K562 (cell line): ENCODE results near the gene RNF150. TPM values are rescaled to one million over a fixed set of nuclear protein-coding genes. Genes with fewer than 3 reads are reported as not detected.

Experiments used
- ATAC-seq: fragments of 200-7000 bp; cut with Tn5 transposase; 3 replicates; pipeline ENCODE4 v1.9.1; 2020; ENCODE audit warnings: moderate library complexity
- BruUV-seq: library from RNA; stranded (reverse); fragments of 400-500 nt; replicated peaks from 2 replicates; lab custom pipeline; 2021; lab: Mats Ljungman, UMichigan
- CTCF ChIA-PET: fragments of 300-600 bp; formaldehyde crosslinking; extraction: SDS; loops from one replicate; lab custom pipeline; 2021; ENCODE audit warnings: low intra/inter-chr PET ratio; lab: Yijun Ruan, JAX
- POLR2A ChIA-PET: fragments of 300-600, 350-650 bp; sonication (Branson Sonifier 250); formaldehyde crosslinking; extraction: SDS; loops from one replicate; lab custom pipeline; 2021; ENCODE audit warnings: antibody characterized with exemption, inconsistent platforms; lab: Yijun Ruan, JAX
- DNase-seq, 4 experiments: peaks; one replicate each; pipeline versions ENCODE4 v3.0.0 to v3.0.0-alpha.2; 2011 to 2018; ENCODE audit warnings: low spot score in 3 of 4, mixed read lengths in 3 of 4; ENCODE audit errors: extremely low read depth in 1 of 4
- FAIRE-seq: peaks from 2 replicates; lab custom pipeline; 2011; peaks lifted over from hg19 to GRCh38; lab: Jason Lieb, UNC
- H2AFZ ChIP-seq: 2 replicates; pipeline ENCODE4 v1.6.0; 2011; ENCODE audit warnings: low read depth, low read length, control low read depth, inconsistent platforms
- H3K27ac ChIP-seq: fragments of 200-600 bp; 3 replicates; pipeline ENCODE4 v1.8.0; 2011; ENCODE audit warnings: low read depth, mild to moderate bottlenecking, control low read depth, inconsistent platforms, low read length, moderate library complexity, mixed read lengths; ENCODE audit errors: extremely low read depth
- H3K27me3 ChIP-seq, 2 experiments: fragments of 300-600 bp in 1 of 2; 2 replicates in 1 of 2; 3 replicates in 1 of 2; pipeline versions ENCODE4 v1.6.0 to v1.8.0; 2011; ENCODE audit warnings: inconsistent platforms in 2 of 2, low read length in 2 of 2, mild to moderate bottlenecking in 1 of 2, mixed read lengths in 1 of 2, moderate library complexity in 1 of 2; ENCODE audit not compliant: control insufficient read depth in 2 of 2, insufficient read depth in 2 of 2
- H3K36me3 ChIP-seq: fragments of 300-600 bp; 3 replicates; pipeline ENCODE4 v1.8.0; 2011; ENCODE audit warnings: mild to moderate bottlenecking, low read length, inconsistent platforms; ENCODE audit not compliant: control insufficient read depth, insufficient read depth
- H3K4me1 ChIP-seq, 2 experiments: fragments of 200-600 bp in 1 of 2; replicated peaks in 1 of 2; 2 replicates in 1 of 2; 3 replicates in 1 of 2; pipeline versions ENCODE4 v1.5.1 to v1.8.0; 2011; ENCODE audit warnings: inconsistent platforms in 2 of 2, low read length in 2 of 2, mild to moderate bottlenecking in 1 of 2, mixed read lengths in 1 of 2, moderate library complexity in 1 of 2; ENCODE audit not compliant: control insufficient read depth in 2 of 2, insufficient read depth in 2 of 2
- H3K4me2 ChIP-seq: 2 replicates; pipeline ENCODE4 v1.6.1; 2011; ENCODE audit warnings: low read length, control low read depth, inconsistent platforms, mixed read lengths; ENCODE audit not compliant: insufficient read depth
- H3K4me3 ChIP-seq: fragments of 200-600 bp; sonication (generic), shearing (Covaris generic); 2 replicates; pipeline ENCODE4 v1.5.1; 2016; ENCODE audit warnings: control low read depth, inconsistent platforms
- H3K79me2 ChIP-seq: fragments of 200-600 bp; 3 replicates; pipeline ENCODE4 v1.8.0; 2011; ENCODE audit warnings: low read length, inconsistent platforms; ENCODE audit not compliant: control insufficient read depth, insufficient read depth
- H3K9ac ChIP-seq, 2 experiments: 2 replicates each; pipeline versions ENCODE4 v1.6.0 to v1.6.1; 2011; ENCODE audit warnings: low read depth in 2 of 2, low read length in 2 of 2, control low read depth in 1 of 2, inconsistent platforms in 1 of 2, mild to moderate bottlenecking in 1 of 2, mixed read lengths in 1 of 2; ENCODE audit not compliant: insufficient read depth in 1 of 2
- H3K9me1 ChIP-seq: one replicate; pipeline ENCODE4 v1.6.0; 2011; ENCODE audit warnings: inconsistent platforms, mild to moderate bottlenecking, low read length, moderate library complexity; ENCODE audit not compliant: control insufficient read depth, insufficient read depth
- H3K9me3 ChIP-seq: replicated peaks from 2 replicates; pipeline ENCODE4 v1.5.1; 2011; ENCODE audit warnings: low read depth, low read length, inconsistent platforms; ENCODE audit not compliant: control insufficient read depth, insufficient read depth
- H4K20me1 ChIP-seq: replicated peaks from 2 replicates; pipeline ENCODE4 v1.6.1; 2011; ENCODE audit warnings: low read length, inconsistent platforms, mixed read lengths; ENCODE audit not compliant: control insufficient read depth, insufficient read depth
- BRF1 ChIP-seq: IDR thresholded peaks from 3 replicates; pipeline ENCODE4 v1.6.1; 2011; ENCODE audit warnings: borderline replicate concordance, mild to moderate bottlenecking; ENCODE audit not compliant: insufficient read length; ENCODE audit errors: extremely low read depth
- CHD4 ChIP-seq: fragments of 200-600 bp; sonication (generic); IDR thresholded peaks from 3 replicates; pipeline ENCODE4 v1.6.1; 2012; ENCODE audit warnings: low read depth, mild to moderate bottlenecking, mixed read lengths, low read length, inconsistent platforms; ENCODE audit not compliant: insufficient read depth, insufficient replicate concordance, poor library complexity, severe bottlenecking
- E2F5 ChIP-seq: sonication (generic); formaldehyde crosslinking; IDR thresholded peaks from 2 replicates; pipeline ENCODE4 v1.8.0; 2022; ENCODE audit warnings: mild to moderate bottlenecking, missing genetic modification reagents
- E2F6 ChIP-seq, 2 experiments: IDR thresholded peaks; 2 replicates each; pipeline ENCODE4 v1.6.1; 2011; ENCODE audit warnings: borderline replicate concordance in 1 of 2, control low read depth in 1 of 2, low read depth in 1 of 2, low read length in 1 of 2, mild to moderate bottlenecking in 1 of 2, mixed read lengths in 1 of 2, moderate library complexity in 1 of 2; ENCODE audit not compliant: insufficient read depth in 1 of 2, insufficient read length in 1 of 2, poor library complexity in 1 of 2, severe bottlenecking in 1 of 2; ENCODE audit errors: extremely low read depth in 1 of 2
- EWSR1 ChIP-seq: fragments of 450-650 bp; IDR thresholded peaks from 2 replicates; pipeline ENCODE4 v1.6.1; 2018; ENCODE audit warnings: borderline replicate concordance, mild to moderate bottlenecking, low read depth, moderate library complexity; ENCODE audit not compliant: partially characterized antibody
- GMEB1 ChIP-seq: fragments of 250-450 bp; sonication (Bioruptor Pico); IDR thresholded peaks from 2 replicates; pipeline ENCODE4 v1.4.0; 2020; ENCODE audit warnings: mild to moderate bottlenecking
- MAX ChIP-seq: sonication (generic); formaldehyde crosslinking; IDR thresholded peaks from 2 replicates; pipeline ENCODE4 v1.9.0; 2022; ENCODE audit warnings: mild to moderate bottlenecking, missing genetic modification reagents
- NR2C1 ChIP-seq, 2 experiments: fragments of 450-650 bp; IDR thresholded peaks; 2 replicates each; pipeline ENCODE4 v1.6.1; 2017; ENCODE audit warnings: mild to moderate bottlenecking in 2 of 2, antibody characterized with exemption in 1 of 2, inconsistent platforms in 1 of 2, missing compliant biosample characterization in 1 of 2, missing genetic modification characterization in 1 of 2
- RAD21 ChIP-seq, 2 experiments: fragments of 250-450 bp in 1 of 2; fragments of 450-650 bp in 1 of 2; sonication (Bioruptor Pico) in 1 of 2; formaldehyde crosslinking in 1 of 2; IDR thresholded peaks in 1 of 2; conservative IDR thresholded peaks in 1 of 2; 2 replicates each; pipeline versions ENCODE4 v1.4.0 to v1.8.0; 2020 to 2022; ENCODE audit warnings: mild to moderate bottlenecking in 2 of 2, moderate library complexity in 1 of 2
- XRCC3 ChIP-seq: fragments of 450-650 bp; IDR thresholded peaks from 2 replicates; pipeline ENCODE4 v1.6.1; 2017; ENCODE audit warnings: mild to moderate bottlenecking, moderate library complexity
- ZNF384 ChIP-seq: IDR thresholded peaks from 2 replicates; pipeline ENCODE4 v1.6.1; 2012; ENCODE audit warnings: low read depth, low read length, improper control_type of control experiment
- WGBS: fragments of 100-300 bp; shearing (Covaris generic); methylation state at CpG from one replicate; pipeline ENCODE4 v1.1.6; 2016; ENCODE audit warnings: low coverage, mixed read lengths; ENCODE audit not compliant: insufficient coverage; ENCODE audit errors: missing lambda C conversion rate; 5-methylcytosine and 5-hydroxymethylcytosine counted together
- in situ Hi-C: fragments of 300-500 bp; cut with MboI; formaldehyde crosslinking; loops from 4 replicates; pipeline ENCODE4 v1.15.0; 2018; ENCODE audit warnings: inconsistent platforms, mixed read lengths
- intact Hi-C: fragments of 100-400 bp; cut with micrococcal nuclease; formaldehyde crosslinking; loops from 2 replicates; pipeline ENCODE4 v1.14.2; 2022
- polyA plus RNA-seq, 8 experiments: library from polyadenylated mRNA; depleted of rRNA in 4 of 8; stranded (reverse) in 5 of 8; unstranded in 3 of 8; fragments of >200 nt; fragmentation: Nextera tagmentation in 2 of 8; fragmentation: Illumina TruSeq in 1 of 8; extraction: Ambion mirVana in 2 of 8; extraction: Trizol in 1 of 8; gene quantifications; 2 replicates each; pipeline versions ENCODE4 v1.2.1 to v1.2.3, GENCODE V29; 2011 to 2014; ENCODE audit warnings: inconsistent platforms in 1 of 8, missing spikeins in 1 of 8
- total RNA-seq, 7 experiments: library from RNA; depleted of rRNA in 6 of 7; stranded (reverse); fragments of >200 nt in 6 of 7; fragmentation: Illumina TruSeq in 2 of 7; extraction: Trizol in 2 of 7; gene quantifications; 2 replicates each; pipeline versions ENCODE4 v1.2.1 to v1.2.3, GENCODE V29; 2011 to 2021; ENCODE audit warnings: low replicate concordance in 1 of 7

Gene RNF150
- total and polyA plus RNA-seq, 9 of the 15 experiments (the other 6 are each of a cell fraction or from before 2014, with no cell fraction given) = 0.09 TPM; not detected in 8

GRCh38 chr4:141121101-141121500 is 12.2 kb downstream of the RNF150 start:
- H3K27me3 ChIP-seq = no peaks in the 10 kb centered on the region
- H2AFZ ChIP-seq = no peak overlapping the region
- 0% methylated on average over 1 of the region's 1 CpG for WGBS
- H3K4me1 ChIP-seq = no peaks in the 10 kb centered on the region; a peak in 1 of 5 replicates
- no TSS peak for BruUV-seq
- H3K4me3 ChIP-seq = no peak overlapping the region
- H3K9me1 ChIP-seq = no peaks in the 10 kb centered on the region
- DNase-seq (no peak), FAIRE-seq (no peak), ATAC-seq (no peak)
- H4K20me1 ChIP-seq = no peaks in the 10 kb centered on the region
- no peak overlapping the region for H3K4me2 ChIP-seq
- no peaks in the 10 kb centered on the region for H3K79me2 ChIP-seq
- ChIA-PET POLR2A (interaction anchor here (0.6 kb wide), 1 partner anchor 481 kb away, joined by 3 read pairs; no protein-coding TSS in a partner anchor), CTCF (no interaction called here)
- in situ Hi-C loops = no loop called here
- TF ChIP-seq EWSR1 (no peak), E2F6 (IDR thresholded peaks at IDR 0.05; ENCODE audit: borderline replicate concordance in 1 of 2, extremely low read depth in 1 of 2, insufficient read depth in 1 of 2, insufficient read length in 1 of 2, low read depth in 1 of 2, low read length in 1 of 2, poor library complexity in 1 of 2, severe bottlenecking in 1 of 2) (no peak), MAX (no peak), GMEB1 (CRISPR knock-in tag) (no peak), E2F5 (CRISPR knock-in tag) (no peak), RAD21 (CRISPR knock-in tag; conservative IDR thresholded peaks at IDR 0.05 in 1 of 2, IDR thresholded peaks at IDR 0.05 in 1 of 2) (no peak), CHD4 (no peak), ZNF384 (no peak), BRF1 (no peak), NR2C1 (IDR thresholded peaks at IDR 0.05) (no peak), NR2C1 (tag; IDR thresholded peaks at IDR 0.05) (no peak), XRCC3 (no peak)
- H3K9me3 ChIP-seq = no peaks in the 10 kb centered on the region
- H3K9ac ChIP-seq = no peak overlapping the region
- no peaks in the 10 kb centered on the region for H3K36me3 ChIP-seq
- intact Hi-C loops = no loop called here
- no peak overlapping the region for H3K27ac ChIP-seq
